Measurements from ENCODE around the gene SIPA1L3.

DNA sequence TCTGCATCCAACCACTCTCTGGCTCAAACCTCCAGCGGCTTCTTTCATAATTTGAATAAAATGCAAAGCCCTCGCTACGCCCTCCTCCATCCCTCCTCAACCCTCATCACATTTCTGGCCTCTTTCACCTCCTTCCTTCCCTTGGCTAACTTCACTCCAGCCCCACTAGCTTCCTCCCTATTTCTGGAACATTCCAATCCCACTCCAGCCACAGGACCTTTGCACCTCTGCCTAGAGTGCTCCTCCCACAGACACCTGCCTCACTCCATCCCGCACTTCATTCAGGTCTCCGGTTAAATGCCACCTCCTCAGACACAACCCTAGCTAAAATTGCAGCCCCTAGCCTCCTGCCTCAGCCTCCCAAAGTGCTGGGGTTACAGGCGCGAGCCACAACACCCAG lies 324.9 kb downstream of the SIPA1L3 start:
- TF ChIP-seq CTCF (IDR thresholded peaks at IDR 0.05) (no peak), POLR2A (IDR thresholded peaks at IDR 0.05) (no peak)

Data from lower leg skin (tissue), 3 donors.